PC-9 (cell line): ENCODE data around the gene BRF1. TPM values are rescaled to one million over a fixed set of nuclear protein-coding genes. Genes with fewer than 3 reads are reported as not detected.

Source experiments
- BruUV-seq: library from RNA; stranded (reverse); fragments of 400-500 nt; replicated peaks from 2 replicates; lab custom pipeline; 2021; lab: Mats Ljungman, UMichigan
- CTCF ChIA-PET: fragments of 300-600 bp; sonication (Branson Sonifier 250); formaldehyde crosslinking; loops from one replicate; lab custom pipeline; 2022; ENCODE audit warnings: antibody characterized with exemption; lab: Charles Lee
- POLR2A ChIA-PET: fragments of 300-600 bp; sonication (Branson Sonifier 250); formaldehyde crosslinking; loops from one replicate; lab custom pipeline; 2022; ENCODE audit warnings: antibody characterized with exemption; ENCODE audit not compliant: unreplicated experiment; lab: Charles Lee
- DNase-seq, 2 experiments: peaks; one replicate each; pipeline versions ENCODE4 v3.0.0 to v3.0.0-alpha.2; 2015 to 2022; ENCODE audit warnings: mixed read lengths in 1 of 2
- H2AFZ ChIP-seq: fragments of 200-600 bp; sonication (generic); 2 replicates; pipeline ENCODE4 v1.8.1; 2017; ENCODE audit warnings: antibody characterized with exemption
- H3F3A ChIP-seq: fragments of 200-600 bp; sonication (generic); 2 replicates; pipeline ENCODE4 v1.8.1; 2017; ENCODE audit warnings: antibody characterized with exemption, mild to moderate bottlenecking, low read depth; ENCODE audit not compliant: insufficient read depth
- H3K27ac ChIP-seq: fragments of 200-600 bp; sonication (generic); 2 replicates; pipeline ENCODE4 v1.6.1; 2016; ENCODE audit warnings: mixed run types
- H3K27me3 ChIP-seq: fragments of 200-600 bp; sonication (generic); 2 replicates; pipeline ENCODE4 v1.6.1; 2016; ENCODE audit warnings: low read depth, mixed run types; ENCODE audit not compliant: insufficient read depth
- H3K36me3 ChIP-seq: fragments of 200-600 bp; sonication (generic); 2 replicates; pipeline ENCODE4 v1.6.1; 2016; ENCODE audit warnings: low read depth, mixed run types
- H3K4me1 ChIP-seq: fragments of 200-600 bp; sonication (generic); replicated peaks from 2 replicates; pipeline ENCODE4 v1.6.1; 2016; ENCODE audit warnings: mixed run types; ENCODE audit not compliant: insufficient read depth
- H3K4me2 ChIP-seq: fragments of 200-600 bp; sonication (generic); 2 replicates; pipeline ENCODE4 v1.6.1; 2017; ENCODE audit warnings: mixed run types
- H3K4me3 ChIP-seq: fragments of 200-600 bp; sonication (generic); 2 replicates; pipeline ENCODE4 v1.6.1; 2016; ENCODE audit warnings: mixed run types
- H3K79me2 ChIP-seq: fragments of 200-600 bp; sonication (generic); 2 replicates; pipeline ENCODE4 v1.6.1; 2017; ENCODE audit warnings: low read depth, mixed run types
- H3K9me2 ChIP-seq: fragments of 200-600 bp; sonication (generic); 2 replicates; pipeline ENCODE4 v1.8.1; 2017; ENCODE audit warnings: mild to moderate bottlenecking; ENCODE audit not compliant: insufficient read depth
- H3K9me3 ChIP-seq: fragments of 200-600 bp; sonication (generic); 2 replicates; pipeline ENCODE4 v1.8.1; 2016; ENCODE audit warnings: low read depth; ENCODE audit not compliant: insufficient read depth
- H4K20me1 ChIP-seq: fragments of 200-600 bp; sonication (generic); 2 replicates; pipeline ENCODE4 v1.8.1; 2017; ENCODE audit not compliant: insufficient read depth
- CTCF ChIP-seq: fragments of 200-600 bp; sonication (generic); conservative IDR thresholded peaks from 2 replicates; pipeline ENCODE4 v1.6.1; 2017; ENCODE audit warnings: mixed run types, antibody characterized with exemption, mild to moderate bottlenecking, moderate library complexity
- EZH2 ChIP-seq: fragments of 200-600 bp; sonication (generic); IDR thresholded peaks from 2 replicates; pipeline ENCODE4 v1.8.0; 2017; ENCODE audit warnings: antibody characterized with exemption, low read depth
- intact Hi-C: fragments of 100-400 bp; cut with micrococcal nuclease; formaldehyde crosslinking; loops from one replicate; pipeline ENCODE4 v1.10.0; 2022; ENCODE audit not compliant: unreplicated experiment
- total RNA-seq: library from RNA; stranded (reverse); gene quantifications from 2 replicates; pipeline ENCODE4 v1.2.3, GENCODE V29; 2021

Gene BRF1
- total RNA-seq, 1 experiment from 2014 or later: 24.8 TPM

- Histone ChIP-seq H3K36me3 (no peaks in the 10 kb centered on the region), H4K20me1 (peaks cover 4% of the 10 kb centered on the region), H3K27ac (no peak overlapping the region), H3K9me3 (no peaks in the 10 kb centered on the region), H3K9me2 (no peaks in the 10 kb centered on the region), H3K4me1 (no peaks in the 10 kb centered on the region; the same call in none of the 2 replicates), H3F3A (0 out of 2 replicates have a peak, but pooled peaks cover 4% of the 10 kb centered on the region), H2AFZ (no peak overlapping the region), H3K27me3 (no peaks in the 10 kb centered on the region), H3K79me2 (0 out of 2 replicates have a peak, but pooled peaks cover under 1% of the 10 kb centered on the region), H3K4me3 (no peak overlapping the region), H3K4me2 (no peak overlapping the region)
- TF ChIP-seq EZH2 (no peak), CTCF (no peak)
- ChIA-PET POLR2A (no interaction called here), CTCF (no interaction called here)
- no TSS peak for BruUV-seq
- intact Hi-C loops: no loop called here
- DNase-seq: no peak
Observed at GRCh38 chr14:105252552-105253328, 48.1 kb downstream of the BRF1 start.

- H3K4me3 ChIP-seq: no peak overlapping the region
- no peak for TF ChIP-seq CTCF
- TF ChIP-seq EZH2: no peak
- no peak overlapping the region for H3K4me2 ChIP-seq
- no peak overlapping the region for H2AFZ ChIP-seq
- CTCF ChIA-PET: no interaction called here
- H3K9me3 ChIP-seq: no peaks in the 10 kb centered on the region
- H4K20me1 ChIP-seq: peaks cover 4% of the 10 kb centered on the region; the same call in 1 of the 2 replicates
- H3F3A ChIP-seq: 0 out of 2 replicates have a peak, but pooled peaks cover 4% of the 10 kb centered on the region
- H3K27me3 ChIP-seq: no peaks in the 10 kb centered on the region
- H3K79me2 ChIP-seq: 0 out of 2 replicates have a peak, but pooled peaks cover 5% of the 10 kb centered on the region
- H3K9me2 ChIP-seq: no peaks in the 10 kb centered on the region
- intact Hi-C loops: no loop called here
- H3K36me3 ChIP-seq: no peaks in the 10 kb centered on the region
- POLR2A ChIA-PET: no interaction called here
- BruUV-seq: no TSS peak
- DNase-seq: no peak
- H3K4me1 ChIP-seq: no peaks in the 10 kb centered on the region; the same call in none of the 2 replicates
- no peak overlapping the region for H3K27ac ChIP-seq
Observed at GRCh38 chr14:105251920-105252319, 48.9 kb downstream of the BRF1 start.

- POLR2A ChIA-PET: interaction anchor here (0.7 kb wide), 1 partner anchor 51 kb away, joined by 4 read pairs; no protein-coding TSS in a partner anchor
Observed at GRCh38 chr14:105250986-105251385, 49.8 kb downstream of the BRF1 start.

More at GRCh38 chr14:105250986-105251385, 49.8 kb downstream of the BRF1 start:
- no peak for DNase-seq
- BruUV-seq: no TSS peak
- TF ChIP-seq EZH2: no peak
- TF ChIP-seq CTCF: no peak
- no peak overlapping the region for H3K4me2 ChIP-seq
- peaks cover 4% of the 10 kb centered on the region; the same call in 1 of the 2 replicates for H4K20me1 ChIP-seq
- no peaks in the 10 kb centered on the region for H3K36me3 ChIP-seq
- H2AFZ ChIP-seq: no peak overlapping the region
- CTCF ChIA-PET: no interaction called here
- H3K4me3 ChIP-seq: no peak overlapping the region
- no peak overlapping the region for H3K27ac ChIP-seq
- H3K9me3 ChIP-seq: no peaks in the 10 kb centered on the region
- intact Hi-C loops: no loop called here
- no peaks in the 10 kb centered on the region for H3K27me3 ChIP-seq
- 0 out of 2 replicates have a peak, but pooled peaks cover 4% of the 10 kb centered on the region for H3F3A ChIP-seq
- no peaks in the 10 kb centered on the region for H3K9me2 ChIP-seq
- 0 out of 2 replicates have a peak, but pooled peaks cover 5% of the 10 kb centered on the region for H3K79me2 ChIP-seq
- no peaks in the 10 kb centered on the region; the same call in none of the 2 replicates for H3K4me1 ChIP-seq
